NCI-H82 treated with DMSO at 0.1 percent for 48 hours (cell line): Measurements from ENCODE around the gene KCTD5.
"Not testable (repeated sequence)": the region's sequence is repeated elsewhere in the genome, so short reads cannot be mapped to it uniquely, and the experiment has no call there.

Source experiments
- DNase-seq: peaks from one replicate; lab custom pipeline; 2025; ENCODE audit not compliant: unreplicated experiment; lab: John Stamatoyannopoulos, UW

KCTD5 gene

DNA sequence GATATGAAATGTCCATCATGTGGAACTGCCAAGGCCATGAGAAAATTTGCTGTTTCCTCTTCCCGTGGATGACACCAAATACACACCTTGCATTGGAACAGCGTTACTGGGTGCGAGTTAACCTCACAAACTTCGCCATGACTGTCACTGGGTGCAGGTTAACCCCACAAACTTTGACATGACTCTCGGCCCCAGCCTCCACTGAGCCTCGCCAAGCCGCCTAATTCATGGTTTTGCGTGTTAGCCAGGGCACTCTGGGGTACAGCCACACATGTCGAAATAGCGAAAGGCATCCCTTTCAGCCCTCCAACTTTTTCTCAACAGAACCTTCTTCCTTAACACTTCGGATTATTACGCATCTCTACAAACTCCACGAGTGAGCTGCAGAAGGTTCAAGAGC, 10.6 kb upstream of the KCTD5 start:
- no peak for DNase-seq

GRCh38 chr16:2673066-2673999, 9.0 kb upstream of the KCTD5 start:
- DNase-seq = peak; percentile 60

- no peak for DNase-seq
Measured at GRCh38 chr16:2675021-2675420, 7.3 kb upstream of the KCTD5 start.

DNA sequence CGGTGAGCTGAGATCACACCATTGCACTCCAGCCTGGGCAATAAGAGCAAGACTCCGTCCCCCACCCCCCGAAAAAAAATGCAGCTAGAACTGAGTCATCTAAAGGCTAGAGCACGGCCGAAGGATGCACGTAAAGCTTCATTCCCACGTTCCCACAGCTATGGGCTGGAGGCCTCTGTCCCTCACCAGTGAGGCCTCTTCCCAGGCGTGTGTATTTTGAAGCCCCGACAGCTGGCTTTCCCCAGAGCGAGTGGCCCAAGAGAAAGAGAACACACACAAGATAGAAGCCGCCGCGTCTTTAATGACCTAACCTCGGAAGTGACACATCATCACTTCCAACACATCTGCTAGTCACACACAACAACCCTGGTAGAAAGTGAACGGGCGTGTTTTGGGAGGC, 6.6 kb upstream of the KCTD5 start:
- no peak for DNase-seq

DNA sequence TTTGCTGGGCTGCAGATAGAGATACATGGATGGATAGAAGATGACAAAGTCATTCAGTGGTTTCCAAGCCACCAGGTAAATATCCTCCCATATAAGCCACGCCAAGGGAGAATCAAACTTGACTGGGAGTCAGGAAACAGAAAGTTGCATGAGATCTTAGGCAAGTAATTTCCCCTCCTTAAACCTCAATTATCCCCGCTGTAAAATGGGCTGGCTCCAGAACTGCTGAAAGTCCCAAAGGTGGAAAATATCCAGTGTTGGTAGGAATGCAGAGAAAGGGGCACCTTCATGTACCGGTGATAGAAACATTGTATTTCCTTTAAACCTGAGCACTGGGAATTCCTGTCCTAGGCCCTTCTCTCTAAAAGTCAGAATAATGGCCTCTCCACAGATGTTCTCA, 5.4 kb upstream of the KCTD5 start:
- DNase-seq = not testable (repeated sequence)

DNA sequence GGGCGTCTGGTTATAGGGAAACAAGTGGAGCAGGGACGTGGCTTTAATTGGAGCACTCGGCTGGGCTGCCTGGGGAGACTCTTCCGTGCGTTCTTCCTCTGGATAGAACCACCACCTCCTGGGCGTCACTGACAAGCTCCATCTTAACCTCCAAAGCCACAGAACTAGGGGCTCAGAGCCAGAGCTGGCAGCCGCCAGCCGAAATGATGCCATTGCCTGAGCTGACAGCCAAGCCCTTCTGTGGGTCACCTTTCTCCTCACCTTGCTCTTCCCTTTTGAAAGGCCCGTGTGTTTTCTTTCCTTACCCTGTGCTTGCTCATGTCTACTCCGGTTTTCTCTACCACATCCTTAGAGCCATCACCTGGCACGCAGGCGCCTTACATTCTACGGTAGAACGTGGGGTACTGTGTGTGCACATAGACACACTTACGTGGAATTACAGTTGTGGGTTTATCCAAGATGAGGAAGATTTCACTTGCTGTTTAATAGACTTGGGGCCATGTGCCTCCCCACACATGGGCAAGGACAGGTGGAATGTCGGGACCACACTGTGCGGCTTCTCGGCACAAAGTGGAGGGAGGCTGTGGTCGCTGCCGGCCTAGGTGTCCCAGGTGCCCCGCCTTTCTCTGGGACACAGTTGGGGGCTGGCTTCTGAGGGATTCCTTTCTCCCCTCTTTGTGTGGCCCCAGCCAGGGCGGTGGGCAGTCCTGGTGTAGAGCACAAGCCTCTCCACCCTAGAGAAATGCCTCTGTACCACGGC, 3.9 kb upstream of the KCTD5 start:
- not testable (repeated sequence) for DNase-seq

DNA sequence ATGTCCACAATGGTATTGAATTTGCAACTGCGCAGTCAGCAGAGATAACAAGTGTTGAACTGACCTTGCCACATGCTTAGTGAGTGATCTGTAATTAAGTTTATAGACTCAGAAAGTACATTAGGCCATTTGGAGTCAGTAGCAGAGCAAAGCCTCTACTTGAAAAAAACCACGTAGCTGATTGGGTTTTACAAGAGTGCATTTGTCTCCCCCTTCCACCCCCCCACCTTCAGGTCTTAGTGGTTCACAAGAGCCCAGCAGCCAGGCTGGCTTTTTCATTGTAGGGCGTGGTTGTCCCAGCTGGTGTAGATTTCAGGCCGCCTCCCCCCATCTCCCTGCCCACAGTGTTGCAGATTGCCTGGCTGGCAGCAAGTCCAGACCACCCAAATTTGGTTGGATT, 2.4 kb upstream of the KCTD5 start:
- not testable (repeated sequence) for DNase-seq

GRCh38 chr16:2680360-2680759, 2.0 kb upstream of the KCTD5 start:
- DNase-seq = not testable (repeated sequence)

DNA sequence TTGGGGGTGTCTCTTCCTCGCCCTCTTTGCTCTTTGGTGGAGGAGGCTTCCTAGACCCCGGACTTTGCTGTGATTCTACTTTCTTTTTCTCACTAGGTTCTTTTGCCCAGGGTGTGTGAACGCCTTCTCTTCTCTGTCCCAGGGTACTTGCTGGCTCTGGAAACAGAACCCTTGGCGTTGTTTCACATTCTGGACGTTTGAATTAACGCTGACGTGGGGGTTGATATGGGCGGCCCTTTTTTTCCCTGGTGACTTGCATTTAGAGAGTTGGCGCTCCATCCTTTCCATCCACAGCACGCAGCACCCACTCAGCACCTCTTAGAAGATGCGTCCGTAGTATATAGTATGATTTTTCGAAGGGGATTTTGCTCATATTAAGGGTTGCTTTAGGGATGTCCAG, 718 bp downstream of the KCTD5 start:
- DNase-seq = not testable (repeated sequence)

DNA sequence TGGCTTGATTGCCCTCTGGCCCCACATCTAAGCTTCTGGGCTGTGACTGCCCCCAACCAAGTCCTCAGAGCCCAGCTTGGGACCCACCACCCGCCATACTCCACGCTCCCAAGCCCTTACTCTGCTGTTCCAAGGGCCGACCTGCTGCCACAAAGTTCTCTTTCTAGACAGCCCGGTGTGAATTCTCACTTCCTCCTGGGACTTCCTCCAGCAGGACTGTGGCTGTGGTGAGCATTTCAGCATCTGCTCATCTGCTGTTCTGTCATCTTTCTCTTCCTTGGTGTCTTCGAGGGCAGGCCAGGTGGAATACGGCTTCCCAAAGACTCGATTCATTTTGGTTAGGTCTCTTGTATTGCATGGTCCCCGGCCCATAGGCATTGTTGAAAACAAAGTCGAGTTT, 3.8 kb downstream of the KCTD5 start:
- DNase-seq = not testable (repeated sequence)

GRCh38 chr16:2686912-2687507, 4.7 kb downstream of the KCTD5 start:
- DNase-seq = no peak

DNA sequence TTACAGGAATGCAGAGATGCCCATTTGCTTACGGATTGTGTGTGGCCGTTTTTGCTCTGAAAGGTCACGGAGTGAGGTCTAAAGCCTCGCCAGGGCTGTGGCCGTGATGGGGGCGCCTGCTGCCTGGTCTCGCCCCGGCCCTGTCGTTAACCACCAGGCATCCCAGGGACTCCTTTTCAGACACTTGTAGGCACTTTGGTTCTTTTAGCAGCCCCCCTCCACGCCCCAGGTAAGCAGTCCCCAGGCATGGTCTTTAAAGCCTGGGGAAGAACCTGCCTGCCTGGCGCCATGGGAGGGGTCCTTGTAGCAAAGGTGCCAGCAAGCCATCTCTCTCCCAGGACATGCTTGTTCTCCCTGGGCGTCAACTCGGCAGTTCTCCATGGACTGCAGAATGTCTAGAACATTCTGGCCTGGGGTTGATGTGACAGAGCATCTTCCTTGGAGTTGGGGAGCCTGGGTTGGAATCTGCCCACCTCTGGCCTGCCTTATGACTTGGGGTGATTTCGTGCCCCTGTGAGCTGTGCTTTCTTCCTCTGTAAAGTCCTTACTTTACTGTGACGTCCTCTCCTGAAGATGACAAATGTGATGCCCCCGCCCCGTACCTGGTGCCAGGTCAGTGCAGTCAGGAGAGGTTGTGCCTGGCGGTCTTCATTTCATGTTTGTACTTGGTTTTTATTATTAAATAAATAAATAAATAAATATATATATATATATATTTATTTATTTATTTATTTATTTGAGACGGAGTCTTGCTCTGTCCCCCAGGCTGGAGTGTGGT, 5.4 kb downstream of the KCTD5 start:
- no peak for DNase-seq

GRCh38 chr16:2689422-2689821, 7.1 kb downstream of the KCTD5 start:
- DNase-seq = not testable (repeated sequence)

- DNase-seq = no peak
Measured at GRCh38 chr16:2689968-2690801, 7.9 kb downstream of the KCTD5 start.

- DNase-seq = no peak
Measured at GRCh38 chr16:2690852-2691251, 8.5 kb downstream of the KCTD5 start.

DNA sequence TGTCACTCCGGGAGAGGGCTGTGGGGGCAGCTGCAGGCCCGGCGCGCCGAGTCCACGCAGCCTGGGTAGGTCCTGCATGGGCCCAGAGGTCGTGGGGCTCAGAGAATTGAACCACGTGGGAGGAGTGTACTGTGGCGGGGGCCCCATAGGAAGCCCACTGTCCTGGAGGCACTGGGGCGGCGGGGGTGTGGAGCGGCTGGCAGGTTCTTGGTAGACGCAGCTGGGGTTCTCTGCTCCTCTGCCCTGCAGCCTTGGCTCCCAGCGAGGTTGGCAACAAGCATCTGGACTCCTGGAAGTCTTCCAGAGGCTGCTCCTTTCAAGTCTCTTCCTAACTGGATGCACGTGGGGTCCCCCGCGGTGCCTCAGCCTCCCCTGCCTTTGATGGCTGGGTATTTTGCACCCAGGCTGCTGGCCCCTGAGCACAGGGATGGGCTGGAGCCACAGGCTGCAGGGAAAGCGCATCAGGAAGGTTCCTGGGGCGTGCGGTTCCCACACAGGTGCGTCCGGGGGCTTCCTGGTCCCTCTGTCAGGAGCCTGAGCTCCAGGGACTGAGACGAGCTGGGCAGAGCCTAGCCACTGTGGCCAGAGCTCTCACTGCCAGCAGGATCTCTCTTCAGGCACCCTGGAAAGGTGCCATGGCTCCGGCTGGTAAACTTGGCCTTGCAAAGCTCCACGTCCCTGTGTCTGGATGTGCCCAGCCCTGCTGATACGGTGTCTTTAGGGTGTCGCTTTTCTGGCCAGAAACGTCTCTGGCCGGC, 9.3 kb downstream of the KCTD5 start:
- DNase-seq = no peak

GRCh38 chr16:2692251-2692947, 10.1 kb downstream of the KCTD5 start:
- DNase-seq = no peak

- no peak for DNase-seq
Measured at GRCh38 chr16:2692948-2693651, 10.8 kb downstream of the KCTD5 start.
